Umbilical cord (tissue), 2 donors: ENCODE results near the gene THBD. TPM values are rescaled to one million over a fixed set of nuclear protein-coding genes. Genes with fewer than 3 reads are reported as not detected.

Source experiments
- DNase-seq: peaks from one replicate; pipeline ENCODE4 v3.0.0-alpha.2; 2015; ENCODE audit warnings: low spot score
- total RNA-seq: library from RNA; depleted of rRNA; stranded (reverse); fragments of >200 nt; gene quantifications from one replicate; pipeline ENCODE4 v1.2.3, GENCODE V29; 2014; ENCODE audit warnings: low replicate concordance; ENCODE audit not compliant: insufficient read depth

Gene THBD
- 33.5 TPM for total RNA-seq

GRCh38 chr20:23049201-23050075, at the start of gene THBD:
TSS of gene THBD (minus strand) at chr20:23049672. CDS start at chr20:23049504, 168 bp downstream.
- DNase-seq: peak; percentile 83

GRCh38 chr20:23097636-23098580, 48.4 kb upstream of the THBD start:
- no peak for DNase-seq

GRCh38 chr20:23096986-23097520, 47.6 kb upstream of the THBD start:
- DNase-seq: no peak

GRCh38 chr20:23096097-23096496, 46.6 kb upstream of the THBD start:
- DNase-seq: no peak

- DNase-seq: no peak
Measured at GRCh38 chr20:23095499-23095898, 46.0 kb upstream of the THBD start.

GRCh38 chr20:23094927-23095326, 45.5 kb upstream of the THBD start:
- peak; percentile 38 for DNase-seq

GRCh38 chr20:23094213-23094896, 44.9 kb upstream of the THBD start:
- DNase-seq: no peak

GRCh38 chr20:23093613-23094012, 44.1 kb upstream of the THBD start:
- no peak for DNase-seq

- DNase-seq: no peak
Measured at GRCh38 chr20:23092861-23093495, 43.5 kb upstream of the THBD start.

GRCh38 chr20:23092384-23092756, 42.9 kb upstream of the THBD start:
- no peak for DNase-seq

- DNase-seq: no peak
Measured at GRCh38 chr20:23091721-23092383, 42.4 kb upstream of the THBD start.

GRCh38 chr20:23090878-23091277, 41.4 kb upstream of the THBD start:
- DNase-seq: no peak

GRCh38 chr20:23090147-23090546, 40.7 kb upstream of the THBD start:
- DNase-seq: no peak

- no peak for DNase-seq
Measured at GRCh38 chr20:23088866-23089265, 39.4 kb upstream of the THBD start.

- DNase-seq: no peak
Measured at GRCh38 chr20:23087587-23088251, 38.2 kb upstream of the THBD start.

- DNase-seq: peak; percentile 63
Measured at GRCh38 chr20:23086931-23087411, 37.5 kb upstream of the THBD start.

- peak; percentile 66 for DNase-seq
Measured at GRCh38 chr20:23086056-23086566, 36.6 kb upstream of the THBD start, which contains the start of gene CD93. TSS of gene CD93 (minus strand) at chr20:23086324. CDS start at chr20:23086192, 132 bp downstream.

- no peak for DNase-seq
Measured at GRCh38 chr20:23085436-23086055, 36.1 kb upstream of the THBD start.

- no peak for DNase-seq
Measured at GRCh38 chr20:23084845-23085365, 35.4 kb upstream of the THBD start.
